ENCODE data around the gene CMBL.
"Not testable (repeated sequence)": the region's sequence is repeated elsewhere in the genome, so short reads cannot be mapped to it uniquely, and the experiment has no call there.

The CMBL gene

DNA sequence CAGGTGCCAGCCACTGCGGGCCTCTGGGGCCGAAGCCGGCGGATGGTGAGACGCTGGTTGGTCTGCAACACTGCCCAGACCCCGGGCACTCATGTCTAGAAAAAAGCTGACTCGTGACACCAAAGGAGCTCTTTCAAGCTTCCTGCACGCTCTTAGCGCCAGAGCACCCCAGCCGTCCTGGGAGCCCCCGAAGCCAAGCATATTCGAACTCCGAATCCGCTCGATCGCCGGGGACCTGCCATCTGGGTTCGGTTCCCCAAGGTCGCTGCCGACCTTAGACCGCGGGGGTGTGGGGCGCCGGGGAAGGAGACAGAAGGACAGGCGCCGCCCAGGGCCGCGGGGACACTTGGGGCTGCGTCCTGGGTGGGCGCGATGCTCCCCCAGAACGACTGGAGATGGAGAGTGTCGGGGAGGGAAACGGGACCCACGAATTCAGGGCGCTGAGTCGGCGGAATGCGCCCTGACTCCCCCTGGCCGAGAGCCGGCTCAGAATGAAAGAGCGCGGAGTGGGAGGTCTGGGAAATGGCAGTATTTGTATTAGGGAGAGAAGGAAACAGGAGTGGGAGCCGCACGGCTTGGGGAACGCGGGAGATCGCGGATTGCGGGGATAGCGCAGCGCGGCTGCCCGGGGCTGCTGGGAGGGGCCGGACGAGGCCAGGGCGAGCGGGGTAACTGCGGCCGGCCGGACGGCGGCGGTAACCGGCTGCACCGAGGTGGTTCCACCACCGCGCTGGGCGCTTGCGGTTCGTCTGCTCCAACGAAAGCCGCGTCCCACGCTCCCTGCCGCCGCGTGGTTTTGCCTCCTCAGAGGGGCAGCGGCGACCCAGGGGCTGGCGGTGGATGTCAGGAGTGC, 25.7 kb upstream of the CMBL start:
- no peak for DNase-seq (ENCODE audit: low read depth)

DNA sequence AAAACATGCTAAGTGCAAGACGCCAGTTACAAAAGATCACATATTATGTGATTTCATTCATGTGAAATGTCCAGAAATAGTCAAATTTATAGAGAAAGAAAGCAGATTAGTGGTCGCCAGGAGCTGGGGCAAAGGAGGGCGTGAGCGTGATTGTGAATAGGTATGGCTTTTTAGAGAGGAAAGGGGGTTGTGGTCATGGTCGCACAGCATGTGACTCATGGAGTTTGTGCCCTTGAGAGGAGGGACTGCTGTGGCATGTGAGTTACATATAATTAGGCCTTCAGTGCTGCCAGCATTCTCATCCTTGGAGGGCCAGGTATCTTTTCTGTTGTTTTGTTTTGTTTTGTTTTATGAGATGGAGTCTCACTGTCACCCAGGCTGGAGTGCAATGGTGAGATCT, 24.6 kb upstream of the CMBL start:
- DNase-seq (ENCODE audit: low read depth), result no peak

- DNase-seq (ENCODE audit: low read depth), result peak; percentile 89
These were observed 23.7 kb upstream of the CMBL start for GRCh38 chr5:10331341-10331796.

DNA sequence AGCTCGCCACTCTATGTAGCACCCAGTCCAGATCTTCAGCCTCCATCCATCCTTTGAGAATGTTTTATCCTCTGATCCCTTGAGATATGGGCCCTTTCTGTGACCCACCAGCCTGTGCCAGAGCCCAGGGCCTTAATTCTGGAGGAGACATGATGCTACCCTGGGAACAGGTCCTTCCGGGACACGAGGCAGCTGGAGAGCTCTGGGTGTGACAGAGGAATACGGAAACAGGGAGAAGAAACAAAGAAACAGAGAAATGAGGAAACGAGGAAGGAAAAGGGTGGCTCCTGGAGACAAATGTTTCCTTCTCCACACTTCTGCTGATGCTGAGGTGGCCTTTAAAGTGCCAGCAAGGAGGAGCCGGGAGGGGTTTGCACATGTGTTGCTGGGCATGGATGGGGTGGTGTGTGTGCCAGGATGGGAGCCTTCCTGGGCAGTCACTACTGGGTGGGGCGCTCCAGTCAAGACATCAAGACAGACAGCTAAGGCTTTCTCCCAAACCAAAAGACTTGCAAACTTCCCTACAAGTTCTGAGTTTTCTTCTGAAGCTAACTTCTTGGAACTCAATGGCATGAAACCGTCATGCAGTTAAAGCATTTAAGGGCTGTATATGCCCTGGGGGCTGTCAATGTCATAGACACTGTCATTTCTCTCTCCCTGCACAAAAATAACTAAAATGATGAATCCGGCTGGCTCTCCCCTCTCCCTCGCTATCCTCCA, 23.0 kb upstream of the CMBL start:
- DNase-seq (ENCODE audit: low read depth), result no peak

DNA sequence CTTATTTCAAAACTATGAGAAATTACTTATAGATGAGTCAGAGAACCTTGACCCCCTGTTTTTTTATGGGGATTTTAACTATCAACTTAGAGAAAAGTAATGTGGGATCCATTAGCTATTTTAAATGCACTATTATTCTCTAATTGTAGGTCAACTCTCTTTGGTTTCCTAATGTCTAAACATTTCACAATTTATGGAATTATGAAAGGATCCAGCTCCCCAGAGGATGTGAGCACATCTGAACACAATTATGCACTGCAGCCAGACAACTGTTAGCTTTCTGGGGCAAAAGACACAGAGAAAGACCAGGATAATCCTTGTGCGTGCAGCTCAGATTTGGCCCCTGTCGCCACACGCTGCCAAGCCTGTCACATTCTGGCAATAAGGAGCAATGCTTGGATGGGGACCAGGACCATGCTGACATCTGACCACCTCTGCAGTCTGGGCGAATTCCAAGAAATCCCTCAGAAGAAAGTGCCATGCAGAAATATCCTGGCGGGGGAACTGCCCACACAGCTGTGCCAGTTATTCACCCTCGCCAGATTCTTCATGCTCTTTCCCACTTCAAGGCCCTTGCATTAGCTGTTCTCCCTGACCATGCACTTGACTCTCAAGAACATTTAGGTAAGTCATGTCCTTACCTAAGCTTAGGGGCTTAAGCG, 22.2 kb upstream of the CMBL start:
- DNase-seq (ENCODE audit: low read depth), result peak; percentile 87

DNA sequence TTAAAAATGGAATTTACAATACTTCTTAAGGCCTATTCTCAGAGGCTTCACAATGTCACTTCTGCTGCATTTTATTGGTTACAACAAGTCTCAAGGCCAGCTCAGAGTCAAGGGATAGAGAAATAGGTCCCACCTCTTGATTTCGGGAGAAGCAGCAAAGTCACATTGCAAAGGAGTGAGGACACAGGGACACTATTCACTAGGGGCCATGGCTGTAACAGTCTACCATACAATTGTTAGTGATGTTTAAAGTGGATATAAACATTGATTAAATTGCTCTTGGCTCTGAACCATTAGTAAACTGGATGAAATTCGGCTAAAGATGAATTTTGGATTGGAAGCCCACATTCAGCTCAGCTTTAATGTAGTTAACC, 21.7 kb upstream of the CMBL start:
- no peak for DNase-seq (ENCODE audit: low read depth)

DNA sequence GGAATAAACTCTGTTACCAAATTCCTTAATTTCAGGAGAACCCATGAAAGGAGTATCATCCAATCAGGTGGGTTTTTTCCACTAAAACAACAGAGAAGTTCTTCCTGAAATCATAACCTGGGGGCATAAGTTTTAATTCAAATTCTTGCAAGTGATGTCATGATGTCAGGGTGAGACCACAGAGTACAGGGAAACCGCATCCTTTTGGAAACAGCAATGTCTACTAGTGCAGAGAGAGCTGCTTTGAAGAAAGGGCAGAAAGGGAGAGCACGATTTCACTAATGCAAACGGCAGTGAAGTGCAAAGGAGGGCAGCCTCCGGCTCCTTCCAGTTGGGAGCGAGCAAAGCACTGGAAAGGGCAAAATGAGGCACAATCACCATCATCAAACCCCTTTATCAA, 20.6 kb upstream of the CMBL start:
- DNase-seq (ENCODE audit: low read depth), result no peak

DNA sequence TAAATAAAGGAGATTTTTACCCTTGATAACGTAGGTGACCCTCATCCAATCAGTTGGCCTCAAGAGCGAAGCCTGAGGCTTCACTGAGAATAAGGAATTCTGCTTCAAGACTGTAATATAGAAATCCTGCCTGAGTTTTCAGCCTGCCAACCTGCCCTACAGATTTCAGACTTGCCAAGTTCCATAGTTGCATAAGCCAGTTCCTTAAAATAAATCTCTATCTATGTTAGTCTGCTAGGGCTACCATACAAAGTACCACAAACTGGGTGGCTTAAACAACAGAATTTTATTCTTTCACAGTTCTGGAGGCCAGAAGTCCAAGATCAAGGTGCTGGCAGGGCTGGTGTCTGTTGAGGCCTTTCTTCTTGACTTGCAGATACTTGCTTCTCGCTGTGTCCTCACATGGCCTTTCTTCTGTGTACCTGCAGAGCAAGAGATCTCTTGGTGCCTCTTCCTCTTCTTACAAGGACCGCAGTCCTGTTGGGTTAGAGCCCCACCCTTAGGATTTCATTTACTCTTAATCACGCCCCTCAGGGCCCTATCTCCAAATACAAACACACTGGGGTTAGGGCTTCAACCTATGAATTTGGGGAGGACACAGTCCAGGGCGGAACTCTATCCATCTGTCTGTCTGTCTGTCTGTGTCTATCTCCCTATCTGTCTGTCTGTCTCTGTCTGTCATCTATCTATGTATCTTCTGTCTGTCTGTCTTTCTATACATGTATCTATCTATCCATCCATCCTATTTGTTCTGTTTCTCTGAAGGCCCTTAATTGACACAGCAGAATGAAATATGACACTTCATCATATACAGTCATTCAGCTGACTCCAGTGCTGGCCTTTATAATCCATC, 17.0 kb upstream of the CMBL start:
- no peak for DNase-seq (ENCODE audit: low read depth)

DNA sequence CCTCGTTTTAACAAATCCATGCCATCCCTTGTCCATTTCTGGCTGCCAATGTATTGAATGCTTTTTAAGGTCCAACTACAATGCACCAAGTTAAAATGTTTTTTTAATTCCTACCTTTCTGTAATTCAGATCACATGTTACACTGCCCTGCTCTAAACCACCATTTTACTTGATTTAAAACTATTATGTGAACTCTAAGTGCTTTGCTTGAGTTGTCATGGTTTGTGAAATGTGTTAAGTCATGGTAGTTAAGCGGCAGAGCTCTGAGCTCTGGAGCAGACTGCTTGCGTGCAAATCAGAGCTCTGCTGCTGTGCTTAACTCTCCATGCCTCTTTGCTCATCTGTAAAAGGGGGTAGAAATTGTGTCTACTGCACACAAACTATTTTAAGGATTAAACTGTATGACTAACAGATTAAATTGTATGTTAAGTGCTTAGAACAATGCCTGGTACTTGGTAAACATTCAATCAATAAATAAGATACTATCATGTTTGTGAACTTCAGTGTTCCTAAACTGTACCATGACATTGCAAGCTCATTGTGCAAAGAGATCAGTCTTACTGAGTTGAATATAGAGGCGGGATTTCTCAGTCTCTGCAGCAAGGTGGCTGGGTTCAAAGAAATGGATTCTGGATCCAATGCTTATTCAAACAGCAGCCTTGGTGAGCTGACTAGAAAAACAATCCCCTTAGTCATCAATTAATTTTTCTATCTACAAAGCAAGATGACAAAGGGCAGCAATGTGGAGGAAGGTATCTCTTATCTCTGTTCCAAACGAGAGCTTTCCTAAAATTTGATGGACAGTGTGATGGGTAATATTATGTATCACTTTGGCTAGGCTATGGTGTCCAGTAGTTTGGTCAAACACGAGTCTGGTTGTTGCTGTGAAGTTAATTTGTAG, 16.1 kb upstream of the CMBL start:
- no peak for DNase-seq (ENCODE audit: low read depth)

GRCh38 chr5:10321882-10322281, 14.2 kb upstream of the CMBL start:
- no peak for DNase-seq (ENCODE audit: low read depth)

GRCh38 chr5:10320793-10321192, 13.1 kb upstream of the CMBL start:
- DNase-seq (ENCODE audit: low read depth), result no peak

DNA sequence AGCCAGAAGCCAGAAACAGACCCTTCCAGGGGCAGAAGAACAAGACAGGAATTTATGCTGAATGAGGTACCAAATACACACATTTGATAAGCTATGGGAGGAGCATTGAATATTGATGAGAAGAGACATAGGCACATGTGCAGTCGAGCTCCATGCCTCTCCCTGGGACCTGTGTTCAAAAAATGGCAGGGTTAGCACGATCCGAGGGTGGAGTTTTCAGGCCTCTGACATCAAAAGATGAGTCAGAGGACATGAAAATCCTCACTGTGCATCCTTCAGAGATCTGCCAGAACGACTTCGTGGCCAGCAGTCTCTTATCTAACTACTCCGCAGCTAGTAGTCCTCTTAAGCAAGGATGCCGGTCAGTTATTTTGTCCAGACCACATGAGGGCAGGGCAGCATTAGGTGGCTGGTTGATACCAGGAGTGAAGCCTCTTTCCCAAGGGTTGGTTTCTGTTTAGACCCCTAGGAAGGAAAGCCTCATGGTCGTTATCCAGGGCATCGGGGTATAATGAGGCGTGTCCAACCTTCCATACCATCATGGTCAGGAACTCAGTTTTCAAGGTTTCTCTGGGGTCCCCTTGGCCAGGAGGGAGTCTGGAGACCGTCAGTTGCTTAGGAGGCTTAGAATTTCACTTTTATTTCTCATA, 11.6 kb upstream of the CMBL start:
- DNase-seq (ENCODE audit: low read depth), result no peak

DNA sequence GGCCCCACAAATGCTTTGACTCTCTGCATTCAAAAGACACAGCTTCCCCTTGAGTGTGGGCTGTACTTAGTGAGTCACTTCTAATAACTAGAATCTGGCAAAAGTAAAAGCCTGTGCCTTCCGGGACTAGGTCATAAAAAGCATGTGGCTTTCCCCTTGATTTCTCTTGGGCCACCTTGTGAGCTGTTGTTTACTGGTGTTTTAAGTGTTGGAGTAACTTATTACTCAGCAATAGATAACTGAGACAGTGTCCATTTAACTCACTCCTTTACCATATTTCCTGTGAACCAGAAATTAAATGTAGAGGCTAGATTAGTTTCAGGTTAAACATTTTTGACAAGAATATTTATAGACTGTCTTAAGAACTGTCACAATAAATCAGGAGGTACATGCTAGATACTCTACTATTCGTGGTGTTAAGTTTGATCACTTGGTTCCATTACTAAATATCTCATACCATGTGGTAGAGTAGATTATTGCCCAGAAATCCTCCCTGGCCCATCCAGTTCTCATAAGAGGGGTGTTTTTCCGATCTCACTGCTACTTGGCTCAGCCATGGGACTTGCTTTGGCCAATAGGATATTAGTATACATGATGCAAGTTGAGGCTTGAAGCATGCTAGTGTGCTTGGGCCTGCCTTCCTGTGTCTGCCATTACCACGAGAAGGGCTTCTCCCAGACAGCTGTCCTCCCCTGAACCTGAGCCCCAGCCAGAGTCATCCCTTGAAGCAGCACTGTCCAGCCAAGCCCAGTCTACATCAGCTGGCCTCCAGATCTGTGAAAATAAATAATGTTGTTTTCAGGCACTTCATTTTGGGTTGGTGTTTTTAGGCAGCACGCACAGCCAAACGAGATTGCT, 10.4 kb upstream of the CMBL start:
- no peak for DNase-seq (ENCODE audit: low read depth)

- DNase-seq (ENCODE audit: low read depth), result no peak
These were observed 8.3 kb upstream of the CMBL start for GRCh38 chr5:10315824-10316509.

DNA sequence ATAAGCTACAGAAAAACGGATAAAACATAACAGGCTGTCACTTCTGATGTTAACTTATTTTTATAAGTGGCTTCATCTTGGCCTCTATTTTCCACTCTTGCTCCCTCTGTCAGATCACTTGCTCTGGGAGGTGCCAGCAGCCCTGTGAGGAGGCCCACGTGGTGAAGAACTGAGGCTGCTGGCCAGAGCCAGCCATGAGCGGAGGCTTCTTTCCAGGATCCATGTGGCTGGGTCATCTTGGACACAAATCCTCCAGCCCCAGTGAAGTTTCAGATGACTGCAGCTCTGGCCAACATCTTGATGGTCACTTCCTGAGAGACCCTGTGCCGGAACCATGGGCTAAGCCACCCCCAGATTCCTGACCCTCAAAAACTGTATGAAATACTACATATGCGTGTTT, 7.5 kb upstream of the CMBL start:
- DNase-seq (ENCODE audit: low read depth), result no peak

DNA sequence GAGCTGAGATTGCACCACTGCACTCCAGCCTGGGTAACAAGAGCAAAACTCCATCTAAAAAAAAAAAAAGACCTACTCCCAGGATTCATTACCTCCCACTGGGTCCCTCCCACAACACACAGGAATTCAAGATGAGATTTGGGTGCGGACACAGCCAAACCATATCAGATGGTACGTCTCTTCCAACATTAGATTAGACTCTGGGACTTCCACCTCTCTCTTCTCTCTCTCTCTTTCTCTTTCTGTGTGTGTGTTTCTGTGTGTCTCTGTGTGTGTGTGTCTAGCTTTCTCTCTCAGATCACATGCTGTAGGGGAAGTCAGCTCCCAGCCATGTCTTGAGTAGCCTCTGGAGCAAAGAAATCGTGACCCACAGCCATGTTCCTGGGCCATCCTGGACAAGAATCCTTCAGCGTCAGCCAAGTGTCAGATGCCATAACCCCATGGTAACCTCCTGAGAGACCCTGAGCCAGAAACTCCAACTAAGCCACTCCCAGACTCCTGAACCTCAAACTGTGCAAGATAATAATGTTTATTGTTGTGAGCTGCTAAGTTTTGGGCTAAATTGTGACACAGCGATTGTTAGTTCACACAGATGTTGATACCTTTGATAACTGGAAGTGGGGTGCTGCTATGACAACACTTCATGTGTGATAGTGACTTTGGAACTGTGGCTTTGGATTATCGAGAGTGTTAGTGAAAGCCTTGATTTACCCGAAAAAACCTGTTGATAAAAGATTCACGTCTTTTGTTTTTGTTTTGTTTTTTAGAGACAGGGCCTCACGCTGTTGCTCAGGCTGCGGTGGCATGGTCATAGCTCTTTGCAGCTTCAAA, 4.1 kb upstream of the CMBL start:
- DNase-seq (ENCODE audit: low read depth), result no peak

GRCh38 chr5:10310835-10311570, 3.3 kb upstream of the CMBL start:
- not testable (repeated sequence) for DNase-seq (ENCODE audit: low read depth)

All from fibroblast of the conjunctiva (primary cell).